CD4-positive, CD25-positive, alpha-beta regulatory T cell (primary cell): ENCODE measurements around the gene TRH. TPM values are rescaled to one million over a fixed set of nuclear protein-coding genes. Genes with fewer than 3 reads are reported as not detected.

ENCODE experiments used
- ATAC-seq, 2 donors: fragments of 150-1000 bp; cut with Tn5 transposase; one replicate each; pipeline ENCODE4 v1.10.0; 2021; ENCODE audit warnings: low read depth in 2 of 2, moderate number of reproducible peaks in 2 of 2, moderate library complexity in 1 of 2
- DNase-seq, 3 donors: peaks; one replicate each; pipeline versions ENCODE4 v3.0.0 to v3.0.0-alpha.2; 2012 to 2022; ENCODE audit warnings: mixed read lengths in 1 of 3
- H3K27ac ChIP-seq: one replicate; pipeline ENCODE4 v1.7.0; 2013; ENCODE audit warnings: mild to moderate bottlenecking, low read length; ENCODE audit not compliant: insufficient read depth, poor library complexity, severe bottlenecking
- H3K27me3 ChIP-seq: one replicate; pipeline ENCODE4 v1.7.0; 2013; ENCODE audit warnings: low read length; ENCODE audit not compliant: control insufficient read depth, insufficient read depth
- H3K36me3 ChIP-seq: one replicate; pipeline ENCODE4 v1.7.0; 2013; ENCODE audit warnings: mild to moderate bottlenecking, low read length, moderate library complexity; ENCODE audit not compliant: control insufficient read depth, insufficient read depth
- H3K4me1 ChIP-seq: 2 replicates; pipeline ENCODE4 v1.7.0; 2013; ENCODE audit warnings: mild to moderate bottlenecking, low read length; ENCODE audit not compliant: insufficient read depth, control insufficient read depth, poor library complexity, severe bottlenecking
- H3K4me3 ChIP-seq: one replicate; pipeline ENCODE4 v1.7.0; 2013; ENCODE audit warnings: low read depth, mild to moderate bottlenecking, low read length, moderate library complexity
- H3K9me3 ChIP-seq, 2 experiments: 1 replicate in 1 of 2; 2 replicates in 1 of 2; pipeline ENCODE4 v1.7.0; 2013; ENCODE audit warnings: low read length in 2 of 2, mild to moderate bottlenecking in 1 of 2, moderate library complexity in 1 of 2; ENCODE audit not compliant: control insufficient read depth in 2 of 2
- H3K27ac Mint-ChIP-seq, 3 donors: one replicate each; pipeline ENCODE4 v1.8.0; 2020 to 2022; ENCODE audit warnings: mild to moderate bottlenecking in 3 of 3, mixed read lengths in 3 of 3, moderate library complexity in 2 of 3
- H3K27me3 Mint-ChIP-seq: one replicate; pipeline ENCODE4 v1.8.0; 2022; ENCODE audit warnings: mild to moderate bottlenecking, mixed read lengths
- H3K36me3 Mint-ChIP-seq: one replicate; pipeline ENCODE4 v1.8.0; 2020; ENCODE audit warnings: mixed read lengths
- H3K4me1 Mint-ChIP-seq, 4 donors: one replicate each; pipeline ENCODE4 v1.8.0; 2020 to 2022; ENCODE audit warnings: mixed read lengths in 4 of 4, mild to moderate bottlenecking in 1 of 4
- H3K4me3 Mint-ChIP-seq, 4 donors: one replicate each; pipeline ENCODE4 v1.8.0; 2020 to 2022; ENCODE audit warnings: mild to moderate bottlenecking in 4 of 4, mixed read lengths in 4 of 4, moderate library complexity in 3 of 4
- H3K9me3 Mint-ChIP-seq, 7 donors: one replicate each; pipeline ENCODE4 v1.8.0; 2020 to 2022; ENCODE audit warnings: mixed read lengths in 7 of 7, mild to moderate bottlenecking in 3 of 7, moderate library complexity in 2 of 7
- polyA plus RNA-seq, 4 donors: library from polyadenylated mRNA; unstranded; fragments of 300-500 nt; fragmentation: Illumina TruSeq; gene quantifications; one replicate each; pipeline ENCODE4 v1.2.3, GENCODE V29; 2021
- total RNA-seq: library from RNA; stranded (reverse); gene quantifications from one replicate; pipeline ENCODE4 v1.2.3, GENCODE V29; 2022

TRH gene
- not detected for total RNA-seq
- not detected for polyA plus RNA-seq

- H3K27ac ChIP-seq, result no peak within 1 kb of the TSS
- no peaks in the 10 kb centered on the region for H3K36me3 ChIP-seq
- ATAC-seq (no peak), DNase-seq (no peak)
- peak within 1 kb of the TSS; percentile 37 to 87 (median 78) for H3K4me3 Mint-ChIP-seq
- H3K4me3 ChIP-seq, result peak within 1 kb of the TSS; percentile 32
- H3K27me3 ChIP-seq, result peaks cover 11% of the 10 kb centered on the region
- H3K36me3 Mint-ChIP-seq, result no peaks in the 10 kb centered on the region
- peaks cover 0 to 21% (median 4%) of the 10 kb centered on the region in 4 donors for H3K4me1 Mint-ChIP-seq
- H3K4me1 ChIP-seq, result peaks cover 16% of the 10 kb centered on the region
- peaks cover 70% of the 10 kb centered on the region for H3K27me3 Mint-ChIP-seq
- peaks cover 0 to 5% (median 0%) of the 10 kb centered on the region in 7 donors for H3K9me3 Mint-ChIP-seq
- H3K27ac Mint-ChIP-seq, result no peak within 1 kb of the TSS
- H3K9me3 ChIP-seq, result no peaks in the 10 kb centered on the region
Measured at GRCh38 chr3:129974564-129974832, at the start of gene TRH. TRH (plus strand) TSS chr3:129974720; CDS start chr3:129975817, 1,097 bp downstream.

GRCh38 chr3:129927072-129927471, 47.4 kb upstream of the TRH start:
- Mint-ChIP-seq H3K9me3 (peaks cover 0 to 15% (median 9%) of the 10 kb centered on the region in 7 donors), H3K27ac (no peak overlapping the region), H3K36me3 (peaks cover 5% of the 10 kb centered on the region), H3K4me3 (no peak overlapping the region), H3K4me1 (no peaks in the 10 kb centered on the region), H3K27me3 (peaks cover 17% of the 10 kb centered on the region)
- Histone ChIP-seq H3K36me3 (no peaks in the 10 kb centered on the region), H3K27me3 (peaks cover 8% of the 10 kb centered on the region), H3K4me1 (no peaks in the 10 kb centered on the region), H3K9me3 (peaks cover 18 to 20% of the 10 kb centered on the region in 2 experiments), H3K4me3 (no peak overlapping the region), H3K27ac (no peak overlapping the region)
- DNase-seq (no peak), ATAC-seq (no peak)

DNA sequence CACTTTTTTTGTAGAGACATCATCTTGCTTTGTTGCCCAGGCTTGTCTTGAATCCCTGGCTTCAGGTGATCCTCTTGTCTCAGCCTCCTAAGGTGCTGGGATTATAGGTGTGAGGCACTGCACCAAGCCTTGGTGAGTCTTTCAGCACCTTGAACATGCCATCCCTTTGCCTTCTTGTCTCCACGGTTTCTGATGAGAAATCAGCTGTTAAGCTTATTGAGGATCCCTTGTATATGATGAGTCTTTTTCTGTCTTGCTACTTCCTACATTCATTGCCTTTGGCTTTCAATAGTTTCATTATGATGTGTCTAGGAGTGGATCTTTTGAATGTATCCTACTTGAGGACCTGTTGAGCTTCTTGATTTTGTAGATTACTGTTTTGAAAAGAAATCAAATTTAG, 45.1 kb upstream of the TRH start:
- Mint-ChIP-seq H3K9me3 (peaks cover 0 to 15% (median 9%) of the 10 kb centered on the region in 7 donors), H3K27ac (no peak overlapping the region), H3K27me3 (peaks cover 13% of the 10 kb centered on the region), H3K4me1 (peaks cover 0 to 3% (median under 1%) of the 10 kb centered on the region in 4 donors), H3K4me3 (no peak overlapping the region), H3K36me3 (peaks cover 5% of the 10 kb centered on the region)
- Histone ChIP-seq H3K27me3 (peaks cover 8% of the 10 kb centered on the region), H3K36me3 (no peaks in the 10 kb centered on the region), H3K9me3 (peaks cover 18 to 20% of the 10 kb centered on the region in 2 experiments), H3K27ac (no peak overlapping the region), H3K4me3 (no peak overlapping the region), H3K4me1 (peaks cover 2% of the 10 kb centered on the region)
- DNase-seq (no peak), ATAC-seq (no peak)

DNA sequence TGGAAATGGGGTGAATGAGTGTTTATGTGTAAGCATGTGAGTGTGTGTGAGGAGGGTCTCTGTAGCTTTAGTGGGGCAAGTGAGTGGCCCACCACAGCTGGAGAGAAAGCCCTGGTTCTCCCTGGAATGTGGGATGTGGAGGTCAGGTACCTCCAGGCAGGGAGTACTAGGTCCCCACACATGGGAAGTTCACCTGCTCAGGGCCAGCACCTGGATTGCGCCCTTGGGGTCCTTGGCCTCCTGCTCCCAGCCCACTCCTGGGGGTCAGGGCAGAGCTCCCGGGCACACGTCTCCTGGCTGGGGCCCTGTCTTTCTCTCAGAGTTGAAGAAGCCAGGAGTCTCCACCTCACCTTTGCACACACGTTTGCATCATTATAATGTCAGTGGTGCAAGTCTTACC, 41.0 kb upstream of the TRH start:
- no peak overlapping the region for H3K27ac ChIP-seq
- no peak overlapping the region for H3K4me3 ChIP-seq
- peaks cover 0 to 11% (median 7%) of the 10 kb centered on the region in 7 donors for H3K9me3 Mint-ChIP-seq
- DNase-seq (no peak), ATAC-seq (no peak)
- H3K4me1 Mint-ChIP-seq, result peaks cover 0 to 15% (median 9%) of the 10 kb centered on the region in 4 donors
- no peak overlapping the region for H3K4me3 Mint-ChIP-seq
- peaks cover 8% of the 10 kb centered on the region for H3K27me3 Mint-ChIP-seq
- peaks cover 7% of the 10 kb centered on the region for H3K4me1 ChIP-seq
- H3K36me3 ChIP-seq, result no peaks in the 10 kb centered on the region
- H3K36me3 Mint-ChIP-seq, result peaks cover 5% of the 10 kb centered on the region
- H3K27ac Mint-ChIP-seq, result no peak overlapping the region
- peaks cover 8% of the 10 kb centered on the region for H3K27me3 ChIP-seq
- peaks cover 18 to 20% of the 10 kb centered on the region in 2 experiments for H3K9me3 ChIP-seq

DNA sequence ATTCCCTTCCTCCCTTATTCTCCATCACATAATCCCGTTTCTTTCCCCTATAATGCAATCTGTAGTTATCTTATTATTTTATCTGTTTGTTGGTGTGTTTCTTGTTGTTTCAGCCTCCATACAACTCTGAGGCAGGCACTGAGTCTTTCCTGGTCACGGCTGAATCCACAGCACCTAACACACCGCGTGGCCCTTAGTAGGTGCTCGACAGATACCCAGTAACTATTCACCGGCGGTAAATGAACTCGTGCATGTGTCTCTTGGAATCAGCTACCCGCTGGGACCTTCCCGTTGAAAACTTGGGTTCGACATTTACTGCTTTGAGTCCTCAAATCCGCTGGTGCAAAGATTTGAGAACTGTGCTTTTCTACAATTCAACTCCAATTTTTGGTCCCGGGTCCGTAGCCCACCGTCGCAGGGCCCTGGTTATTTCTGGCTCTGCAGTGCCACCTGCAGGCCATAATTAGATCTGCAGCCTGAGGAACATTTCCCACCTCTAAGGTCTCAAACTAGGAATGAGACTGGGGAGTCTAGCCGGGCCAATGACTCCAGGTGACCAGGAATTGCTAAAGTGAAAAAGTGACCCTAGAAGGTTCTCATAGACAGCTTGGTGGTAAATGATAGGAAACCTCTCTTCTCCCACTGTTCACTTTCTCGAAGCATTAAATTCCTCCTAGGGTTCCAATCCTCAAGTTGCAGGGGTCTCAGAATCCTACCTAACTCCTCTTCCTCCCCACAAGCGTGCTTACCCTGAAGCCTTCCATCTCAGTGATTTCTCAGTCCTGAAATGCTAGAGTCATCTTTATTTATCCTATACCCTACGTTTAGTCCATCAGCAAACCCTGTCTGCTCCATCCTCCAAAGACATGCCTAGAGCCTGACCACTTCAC, 40.0 kb upstream of the TRH start:
- peaks cover 14 to 16% of the 10 kb centered on the region in 2 experiments for H3K9me3 ChIP-seq
- Mint-ChIP-seq H3K36me3 (peaks cover 3% of the 10 kb centered on the region), H3K27ac (no peak overlapping the region), H3K4me1 (peaks cover 0 to 15% (median 9%) of the 10 kb centered on the region in 4 donors), H3K4me3 (peak overlapping the region in 1 of 4 donors; percentile 36), H3K9me3 (peaks cover 0 to 8% (median 5%) of the 10 kb centered on the region in 7 donors), H3K27me3 (peaks cover 8% of the 10 kb centered on the region)
- H3K36me3 ChIP-seq, result no peaks in the 10 kb centered on the region
- H3K27ac ChIP-seq, result no peak overlapping the region
- H3K27me3 ChIP-seq, result peaks cover 5% of the 10 kb centered on the region
- no peak overlapping the region for H3K4me3 ChIP-seq
- H3K4me1 ChIP-seq, result peaks cover 7% of the 10 kb centered on the region
- ATAC-seq, result peak in 1 of 2 donors; percentile 43
- DNase-seq, result peak; percentile 8 to 30 (median 24)

GRCh38 chr3:129936757-129937156, 37.8 kb upstream of the TRH start:
- H3K27me3 ChIP-seq, result no peaks in the 10 kb centered on the region
- H3K4me3 ChIP-seq, result peak overlapping the region; percentile 77
- peaks cover 7% of the 10 kb centered on the region for H3K4me1 ChIP-seq
- ATAC-seq (peak; percentile 44 to 53), DNase-seq (peak; percentile 20 to 59 (median 50))
- peak overlapping the region; percentile 45 to 90 (median 78) for H3K4me3 Mint-ChIP-seq
- no peak overlapping the region for H3K27ac ChIP-seq
- no peaks in the 10 kb centered on the region for H3K36me3 ChIP-seq
- H3K9me3 ChIP-seq, result no peaks in the 10 kb centered on the region
- peak overlapping the region in 1 of 3 donors; percentile 33 for H3K27ac Mint-ChIP-seq
- H3K27me3 Mint-ChIP-seq, result peaks cover 4% of the 10 kb centered on the region
- no peaks in the 10 kb centered on the region for H3K36me3 Mint-ChIP-seq
- peaks cover 0 to 15% (median 9%) of the 10 kb centered on the region in 4 donors for H3K4me1 Mint-ChIP-seq
- H3K9me3 Mint-ChIP-seq, result peaks cover 0 to 1% (median 0%) of the 10 kb centered on the region in 7 donors

- H3K27ac ChIP-seq, result no peak overlapping the region
- H3K9me3 Mint-ChIP-seq, result peaks cover 0 to 1% (median 0%) of the 10 kb centered on the region in 7 donors
- H3K4me3 Mint-ChIP-seq, result peak overlapping the region in 1 of 4 donors; percentile 25
- H3K36me3 ChIP-seq, result no peaks in the 10 kb centered on the region
- no peak overlapping the region for H3K4me3 ChIP-seq
- H3K27me3 ChIP-seq, result no peaks in the 10 kb centered on the region
- DNase-seq (no peak), ATAC-seq (no peak)
- peaks cover 0 to 15% (median 9%) of the 10 kb centered on the region in 4 donors for H3K4me1 Mint-ChIP-seq
- no peaks in the 10 kb centered on the region for H3K9me3 ChIP-seq
- peaks cover 4% of the 10 kb centered on the region for H3K27me3 Mint-ChIP-seq
- peaks cover 7% of the 10 kb centered on the region for H3K4me1 ChIP-seq
- H3K36me3 Mint-ChIP-seq, result no peaks in the 10 kb centered on the region
- peak overlapping the region in 1 of 3 donors; percentile 50 for H3K27ac Mint-ChIP-seq
Measured at GRCh38 chr3:129937717-129938116, 36.8 kb upstream of the TRH start.
